Tibial artery (tissue), 4 donors: ENCODE results near the gene ITPRID1.

Experiments used
- DNase-seq, 2 donors: peaks; one replicate each; pipeline ENCODE4 v3.0.0-alpha.2; 2019
- H3K27ac ChIP-seq, 2 donors: fragments of 200-600 bp; sonication (generic) in 1 of 2; 1 replicate in 1 of 2; 2 replicates in 1 of 2; pipeline ENCODE4 v1.5.1; 2018 to 2019; ENCODE audit warnings: mild to moderate bottlenecking in 1 of 2
- H3K27me3 ChIP-seq, 2 donors: fragments of 200-600 bp; sonication (generic) in 1 of 2; one replicate each; pipeline versions ENCODE4 v1.5.1 to v1.6.0; 2016 to 2019
- H3K36me3 ChIP-seq, 3 donors: fragments of 200-600 bp; sonication (generic) in 2 of 3; one replicate each; pipeline ENCODE4 v1.5.1; 2016 to 2019; ENCODE audit warnings: mild to moderate bottlenecking in 2 of 3
- H3K4me1 ChIP-seq, 4 donors: fragments of 200-600 bp; sonication (generic) in 2 of 4; 1 replicate in 3 of 4; 2 replicates in 1 of 4; pipeline ENCODE4 v1.5.1; 2016 to 2019
- H3K4me3 ChIP-seq, 2 donors: fragments of 200-600 bp; sonication (generic) in 1 of 2; 1 replicate in 1 of 2; 2 replicates in 1 of 2; pipeline ENCODE4 v1.5.1; 2018 to 2019; ENCODE audit warnings: mild to moderate bottlenecking in 2 of 2
- H3K9me3 ChIP-seq, 3 donors: fragments of 200-600 bp; sonication (generic) in 1 of 3; one replicate each; pipeline ENCODE4 v1.5.1; 2016 to 2019
- intact Hi-C: fragments of 100-400 bp; cut with DNase I; formaldehyde crosslinking; loops from one replicate; pipeline ENCODE4 v1.15.0; 2023; ENCODE audit warnings: low total_unique reads
- TF ChIP-seq, protein P1 (sequence below), 2 experiments: fragments of 200-600 bp in 1 of 2; fragments of 450-650 bp in 1 of 2; IDR thresholded peaks; one replicate each; pipeline ENCODE4 v1.5.1; 2017 to 2019; ENCODE audit warnings: antibody characterized with exemption in 2 of 2, mild to moderate bottlenecking in 1 of 2, moderate library complexity in 1 of 2

Gene ITPRID1

DNA sequence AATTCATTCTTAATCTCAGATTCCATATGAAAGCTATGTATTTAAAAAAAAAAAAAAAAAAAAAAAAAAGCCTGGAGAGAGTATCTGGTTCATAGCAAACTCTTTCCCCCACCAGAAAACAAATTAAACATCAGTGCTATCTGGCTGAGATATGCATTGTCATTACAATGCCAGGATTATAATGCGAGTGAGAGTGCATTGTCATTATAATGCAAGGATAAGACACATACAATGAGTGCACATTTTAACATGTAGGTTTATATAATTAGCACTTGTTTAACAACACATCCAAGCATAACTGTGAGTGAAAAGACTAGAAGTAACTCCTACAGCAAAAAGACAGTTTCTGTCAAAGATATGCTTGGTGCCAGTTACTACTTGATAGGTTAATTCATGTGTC lies 48.1 kb downstream of the ITPRID1 start:
- Histone ChIP-seq H3K4me3 (no peak overlapping the region), H3K9me3 (no peaks in the 10 kb centered on the region), H3K4me1 (no peaks in the 10 kb centered on the region), H3K36me3 (no peaks in the 10 kb centered on the region), H3K27ac (no peak overlapping the region), H3K27me3 (no peaks in the 10 kb centered on the region)
- TF ChIP-seq, protein P1, sequence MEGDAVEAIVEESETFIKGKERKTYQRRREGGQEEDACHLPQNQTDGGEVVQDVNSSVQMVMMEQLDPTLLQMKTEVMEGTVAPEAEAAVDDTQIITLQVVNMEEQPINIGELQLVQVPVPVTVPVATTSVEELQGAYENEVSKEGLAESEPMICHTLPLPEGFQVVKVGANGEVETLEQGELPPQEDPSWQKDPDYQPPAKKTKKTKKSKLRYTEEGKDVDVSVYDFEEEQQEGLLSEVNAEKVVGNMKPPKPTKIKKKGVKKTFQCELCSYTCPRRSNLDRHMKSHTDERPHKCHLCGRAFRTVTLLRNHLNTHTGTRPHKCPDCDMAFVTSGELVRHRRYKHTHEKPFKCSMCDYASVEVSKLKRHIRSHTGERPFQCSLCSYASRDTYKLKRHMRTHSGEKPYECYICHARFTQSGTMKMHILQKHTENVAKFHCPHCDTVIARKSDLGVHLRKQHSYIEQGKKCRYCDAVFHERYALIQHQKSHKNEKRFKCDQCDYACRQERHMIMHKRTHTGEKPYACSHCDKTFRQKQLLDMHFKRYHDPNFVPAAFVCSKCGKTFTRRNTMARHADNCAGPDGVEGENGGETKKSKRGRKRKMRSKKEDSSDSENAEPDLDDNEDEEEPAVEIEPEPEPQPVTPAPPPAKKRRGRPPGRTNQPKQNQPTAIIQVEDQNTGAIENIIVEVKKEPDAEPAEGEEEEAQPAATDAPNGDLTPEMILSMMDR (IDR thresholded peaks at IDR 0.05): no peak
- intact Hi-C loops: no loop called here
- DNase-seq: no peak

DNA sequence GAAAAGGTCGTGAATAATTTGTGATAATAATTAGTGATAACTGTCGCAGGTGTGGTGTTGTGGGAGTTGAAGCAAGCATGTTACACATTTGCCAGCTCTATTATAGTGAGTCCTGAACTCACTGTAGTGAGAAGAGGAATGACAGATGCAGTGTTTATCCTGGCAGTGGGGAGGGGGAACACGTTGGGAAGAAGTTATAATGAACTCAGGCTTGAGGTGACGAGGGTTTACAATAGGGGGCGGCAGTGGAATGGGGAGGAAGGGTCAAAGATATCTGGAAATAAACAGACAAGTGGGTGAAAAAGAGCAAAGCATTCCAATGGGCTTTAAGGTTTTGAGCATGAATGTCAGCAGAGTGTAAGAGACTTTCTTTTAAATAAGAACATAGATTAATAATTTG lies 49.6 kb downstream of the ITPRID1 start:
- H3K4me1 ChIP-seq: no peaks in the 10 kb centered on the region
- intact Hi-C loops: no loop called here
- no peak overlapping the region for H3K27ac ChIP-seq
- DNase-seq: no peak
- no peaks in the 10 kb centered on the region for H3K36me3 ChIP-seq
- H3K27me3 ChIP-seq: no peaks in the 10 kb centered on the region
- no peak overlapping the region for H3K4me3 ChIP-seq
- TF ChIP-seq, protein P1 (IDR thresholded peaks at IDR 0.05): no peak
- no peaks in the 10 kb centered on the region for H3K9me3 ChIP-seq

DNA sequence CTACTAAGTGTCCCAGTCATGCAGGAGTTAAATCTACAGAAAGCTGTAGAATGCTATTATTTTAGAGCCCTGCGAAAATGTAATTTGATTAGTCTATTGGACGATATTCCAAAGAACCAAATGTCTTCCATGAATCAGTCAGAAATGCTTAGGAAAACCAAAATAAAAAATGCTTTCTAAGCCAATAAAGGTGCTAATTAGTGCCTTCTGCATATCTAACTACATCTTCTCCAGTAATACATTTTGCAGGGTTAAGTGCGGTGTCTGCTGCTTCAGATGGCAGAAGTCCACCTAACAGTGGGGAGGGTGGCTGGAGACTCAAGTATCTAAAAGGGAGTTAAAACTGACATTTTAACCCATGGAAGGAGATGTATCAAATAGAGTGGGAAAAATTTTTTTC lies 50.1 kb downstream of the ITPRID1 start:
- intact Hi-C loops: no loop called here
- Histone ChIP-seq H3K9me3 (no peaks in the 10 kb centered on the region), H3K36me3 (no peaks in the 10 kb centered on the region), H3K27ac (no peak overlapping the region), H3K4me3 (no peak overlapping the region), H3K27me3 (no peaks in the 10 kb centered on the region), H3K4me1 (no peaks in the 10 kb centered on the region)
- DNase-seq: no peak
- TF ChIP-seq, protein P1 (IDR thresholded peaks at IDR 0.05): no peak

DNA sequence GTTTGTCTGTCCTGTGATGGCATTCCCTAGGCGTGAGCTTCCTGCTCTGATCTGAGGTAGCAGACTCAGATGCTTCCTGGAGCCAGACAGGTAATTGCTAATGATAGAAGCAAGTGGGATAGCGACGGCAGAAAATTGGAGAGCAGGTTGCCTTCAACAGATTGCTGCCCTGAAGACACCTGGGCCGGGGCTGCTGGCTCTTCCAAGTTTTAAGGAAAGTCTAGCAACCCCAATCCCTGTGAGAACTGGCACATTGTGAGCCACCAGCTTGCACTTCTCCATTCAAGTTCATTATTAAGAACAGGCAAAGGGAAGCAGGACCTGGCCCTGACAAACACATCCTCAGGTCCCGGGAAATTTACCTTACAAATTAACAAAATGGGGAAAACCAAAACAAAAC lies 50.8 kb downstream of the ITPRID1 start:
- Histone ChIP-seq H3K4me3 (no peak overlapping the region), H3K4me1 (no peaks in the 10 kb centered on the region), H3K9me3 (no peaks in the 10 kb centered on the region), H3K27me3 (no peaks in the 10 kb centered on the region), H3K27ac (no peak overlapping the region), H3K36me3 (no peaks in the 10 kb centered on the region)
- intact Hi-C loops: no loop called here
- DNase-seq: no peak
- TF ChIP-seq, protein P1 (IDR thresholded peaks at IDR 0.05): no peak

DNA sequence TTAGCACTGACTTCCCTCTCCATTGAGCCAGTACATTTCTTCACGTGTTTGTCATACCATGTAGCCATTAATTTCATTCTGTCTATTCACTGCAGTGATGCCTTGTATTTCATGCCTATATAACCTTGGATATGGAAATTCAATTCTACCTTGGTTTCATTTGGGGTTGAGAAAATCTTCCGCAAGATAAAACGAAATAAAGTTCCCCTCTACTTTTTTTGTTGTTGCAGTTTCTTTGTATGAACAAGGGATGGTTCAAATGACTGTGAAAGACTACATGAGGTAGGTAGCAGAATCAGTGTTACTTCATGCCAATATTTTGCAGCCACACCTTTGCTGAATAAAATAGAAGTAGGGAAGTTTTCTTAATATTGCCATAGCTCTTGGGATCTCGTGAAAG lies 55.6 kb downstream of the ITPRID1 start:
- intact Hi-C loops: no loop called here
- Histone ChIP-seq H3K4me3 (no peak overlapping the region), H3K9me3 (no peaks in the 10 kb centered on the region), H3K27me3 (no peaks in the 10 kb centered on the region), H3K36me3 (no peaks in the 10 kb centered on the region), H3K4me1 (no peaks in the 10 kb centered on the region), H3K27ac (no peak overlapping the region)
- DNase-seq: no peak
- TF ChIP-seq, protein P1 (IDR thresholded peaks at IDR 0.05): no peak

DNA sequence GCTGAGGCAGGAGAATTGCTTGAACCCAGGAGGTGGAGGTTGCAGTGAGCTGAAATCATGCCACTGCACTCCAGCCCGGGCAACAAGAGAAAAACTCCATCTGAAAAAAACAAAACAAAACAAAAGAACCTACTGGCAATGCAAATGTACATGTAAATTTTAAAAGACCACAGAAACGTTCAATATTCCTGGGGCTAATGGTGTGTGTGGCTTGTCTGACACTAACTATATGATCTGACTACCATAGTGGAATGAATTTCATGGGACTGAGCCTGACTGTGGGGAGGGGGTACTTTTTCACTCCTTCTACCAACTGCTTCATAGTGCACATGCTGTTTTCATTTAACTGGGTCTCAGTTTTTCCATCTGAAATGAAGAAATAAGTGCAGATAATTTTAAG lies 69.6 kb downstream of the ITPRID1 start:
- H3K4me3 ChIP-seq: no peak overlapping the region

More for the DNA sequence above, 69.6 kb downstream of the ITPRID1 start:
- no peak overlapping the region for H3K27ac ChIP-seq
- intact Hi-C loops: no loop called here
- no peaks in the 10 kb centered on the region for H3K4me1 ChIP-seq
- DNase-seq: no peak
- no peaks in the 10 kb centered on the region for H3K36me3 ChIP-seq
- H3K27me3 ChIP-seq: no peaks in the 10 kb centered on the region
- TF ChIP-seq, protein P1 (IDR thresholded peaks at IDR 0.05): no peak
- peaks cover 0 to 7% (median 0%) of the 10 kb centered on the region in 3 donors for H3K9me3 ChIP-seq
